Neural progenitor cell (in vitro differentiated cells): ENCODE data around the gene LRRC47. TPM values are rescaled to one million over a fixed set of nuclear protein-coding genes. Genes with fewer than 3 reads are reported as not detected.
A peak's percentile ranks its signal among the peaks of the same experiment; 100 is the strongest.

ENCODE experiments used
- DNase-seq: peaks from one replicate; pipeline ENCODE4 v3.0.0-alpha.2; 2016; ENCODE audit warnings: low spot score
- H2AFZ ChIP-seq: fragments of 200-600 bp; sonication (generic); replicated peaks from 2 replicates; pipeline ENCODE4 v1.6.1; 2016; ENCODE audit warnings: antibody characterized with exemption
- H3F3A ChIP-seq: fragments of 200-600 bp; sonication (generic); 2 replicates; pipeline ENCODE4 v1.6.1; 2016; ENCODE audit warnings: antibody characterized with exemption, low read depth
- H3K27ac ChIP-seq: fragments of 200-600 bp; sonication (generic); 2 replicates; pipeline ENCODE4 v1.5.1; 2016; ENCODE audit warnings: mild to moderate bottlenecking
- H3K27me3 ChIP-seq: fragments of 200-600 bp; sonication (generic); 2 replicates; pipeline ENCODE4 v1.6.1; 2016; ENCODE audit warnings: mild to moderate bottlenecking, moderate library complexity
- H3K36me3 ChIP-seq: fragments of 200-600 bp; sonication (generic); 2 replicates; pipeline ENCODE4 v1.5.1; 2016
- H3K4me1 ChIP-seq: fragments of 200-600 bp; sonication (generic); 2 replicates; pipeline ENCODE4 v1.6.1; 2016; ENCODE audit warnings: mixed run types
- H3K4me2 ChIP-seq: fragments of 200-600 bp; sonication (generic); 2 replicates; pipeline ENCODE4 v1.6.1; 2016
- H3K4me3 ChIP-seq: fragments of 200-600 bp; sonication (generic); 2 replicates; pipeline ENCODE4 v1.5.1; 2016
- H3K79me2 ChIP-seq: fragments of 200-600 bp; sonication (generic); 2 replicates; pipeline ENCODE4 v1.6.1; 2016; ENCODE audit warnings: low read depth
- H3K9ac ChIP-seq: fragments of 200-600 bp; sonication (generic); 2 replicates; pipeline ENCODE4 v1.6.1; 2016
- H3K9me3 ChIP-seq: fragments of 200-600 bp; sonication (generic); 2 replicates; pipeline ENCODE4 v1.5.1; 2016; ENCODE audit warnings: low read depth
- H4K20me1 ChIP-seq: fragments of 200-600 bp; sonication (generic); 2 replicates; pipeline ENCODE4 v1.6.1; 2016; ENCODE audit warnings: low read depth
- H3K27ac Mint-ChIP-seq: 3 replicates; pipeline ENCODE4 v1.8.0; 2021; ENCODE audit warnings: mixed read lengths
- H3K27me3 Mint-ChIP-seq: 2 replicates; pipeline ENCODE4 v1.8.0; 2022; ENCODE audit warnings: low read depth, mild to moderate bottlenecking, inconsistent platforms, moderate library complexity, mixed read lengths; ENCODE audit not compliant: insufficient read depth
- H3K36me3 Mint-ChIP-seq: 3 replicates; pipeline ENCODE4 v1.8.0; 2021; ENCODE audit warnings: mixed read lengths
- H3K4me1 Mint-ChIP-seq: 3 replicates; pipeline ENCODE4 v1.8.0; 2021; ENCODE audit warnings: mixed read lengths
- H3K4me3 Mint-ChIP-seq: 3 replicates; pipeline ENCODE4 v1.8.0; 2021; ENCODE audit warnings: mild to moderate bottlenecking, moderate library complexity, mixed read lengths
- H3K9me3 Mint-ChIP-seq: 3 replicates; pipeline ENCODE4 v1.8.0; 2020; ENCODE audit warnings: mixed read lengths
- EZH2 ChIP-seq: fragments of 200-600 bp; sonication (generic); IDR thresholded peaks from 2 replicates; pipeline ENCODE4 v1.6.1; 2017; ENCODE audit warnings: antibody characterized with exemption, mild to moderate bottlenecking, moderate library complexity
- EZH2phosphoT487 ChIP-seq: fragments of 200-600 bp; sonication (generic); IDR thresholded peaks from 2 replicates; pipeline ENCODE4 v1.6.1; 2017; ENCODE audit warnings: antibody characterized with exemption
- total RNA-seq: library from RNA; depleted of rRNA; stranded (reverse); fragments of >200 nt; gene quantifications from 2 replicates; pipeline ENCODE4 v1.2.3, GENCODE V29; 2015; ENCODE audit warnings: low replicate concordance
- TF ChIP-seq, protein P1 (sequence below): fragments of 200-600 bp; sonication (generic); IDR thresholded peaks from 2 replicates; pipeline ENCODE4 v1.5.1; 2017; ENCODE audit warnings: antibody characterized with exemption, mild to moderate bottlenecking

The LRRC47 gene
- total RNA-seq, 1 donor from 2014 or later = 51.0 TPM

DNA sequence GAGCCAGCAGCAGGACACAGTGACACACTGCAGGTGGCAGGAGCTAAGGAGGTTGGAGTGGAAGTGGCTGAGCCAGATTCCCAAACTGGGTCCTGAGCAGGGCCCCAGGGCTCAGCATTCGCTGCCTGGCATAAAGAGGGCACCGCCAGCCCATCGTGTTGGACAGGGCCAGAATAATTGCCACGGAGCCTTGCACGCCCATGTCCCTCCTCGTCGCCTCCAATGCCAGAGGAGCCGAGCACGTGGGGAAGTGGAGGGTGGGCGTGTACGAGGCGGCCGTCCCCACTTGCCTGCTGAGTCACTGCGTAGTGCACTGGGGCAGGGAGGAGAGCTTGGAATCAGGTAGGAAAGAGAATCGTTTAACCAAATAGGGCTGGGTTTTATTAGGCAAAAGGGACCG is 26.1 kb upstream of the LRRC47 start:
- Histone ChIP-seq H3K4me2 (no peak overlapping the region), H3K27ac (no peak overlapping the region), H3K9ac (no peak overlapping the region), H3K27me3 (no peaks in the 10 kb centered on the region), H3K36me3 (no peaks in the 10 kb centered on the region), H3F3A (no peaks in the 10 kb centered on the region), H3K4me1 (no peaks in the 10 kb centered on the region), H3K4me3 (no peak overlapping the region), H3K9me3 (no peaks in the 10 kb centered on the region), H2AFZ (no peak overlapping the region), H3K79me2 (no peaks in the 10 kb centered on the region), H4K20me1 (no peaks in the 10 kb centered on the region)
- Mint-ChIP-seq H3K36me3 (peaks cover 16% of the 10 kb centered on the region), H3K4me1 (peaks cover 15% of the 10 kb centered on the region), H3K27me3 (peaks cover 5% of the 10 kb centered on the region), H3K27ac (no peak overlapping the region), H3K4me3 (no peak overlapping the region), H3K9me3 (no peaks in the 10 kb centered on the region)
- TF ChIP-seq EZH2phosphoT487 (no peak), EZH2 (no peak)
- TF ChIP-seq, protein P1, sequence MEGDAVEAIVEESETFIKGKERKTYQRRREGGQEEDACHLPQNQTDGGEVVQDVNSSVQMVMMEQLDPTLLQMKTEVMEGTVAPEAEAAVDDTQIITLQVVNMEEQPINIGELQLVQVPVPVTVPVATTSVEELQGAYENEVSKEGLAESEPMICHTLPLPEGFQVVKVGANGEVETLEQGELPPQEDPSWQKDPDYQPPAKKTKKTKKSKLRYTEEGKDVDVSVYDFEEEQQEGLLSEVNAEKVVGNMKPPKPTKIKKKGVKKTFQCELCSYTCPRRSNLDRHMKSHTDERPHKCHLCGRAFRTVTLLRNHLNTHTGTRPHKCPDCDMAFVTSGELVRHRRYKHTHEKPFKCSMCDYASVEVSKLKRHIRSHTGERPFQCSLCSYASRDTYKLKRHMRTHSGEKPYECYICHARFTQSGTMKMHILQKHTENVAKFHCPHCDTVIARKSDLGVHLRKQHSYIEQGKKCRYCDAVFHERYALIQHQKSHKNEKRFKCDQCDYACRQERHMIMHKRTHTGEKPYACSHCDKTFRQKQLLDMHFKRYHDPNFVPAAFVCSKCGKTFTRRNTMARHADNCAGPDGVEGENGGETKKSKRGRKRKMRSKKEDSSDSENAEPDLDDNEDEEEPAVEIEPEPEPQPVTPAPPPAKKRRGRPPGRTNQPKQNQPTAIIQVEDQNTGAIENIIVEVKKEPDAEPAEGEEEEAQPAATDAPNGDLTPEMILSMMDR = no peak
- DNase-seq = no peak

DNA sequence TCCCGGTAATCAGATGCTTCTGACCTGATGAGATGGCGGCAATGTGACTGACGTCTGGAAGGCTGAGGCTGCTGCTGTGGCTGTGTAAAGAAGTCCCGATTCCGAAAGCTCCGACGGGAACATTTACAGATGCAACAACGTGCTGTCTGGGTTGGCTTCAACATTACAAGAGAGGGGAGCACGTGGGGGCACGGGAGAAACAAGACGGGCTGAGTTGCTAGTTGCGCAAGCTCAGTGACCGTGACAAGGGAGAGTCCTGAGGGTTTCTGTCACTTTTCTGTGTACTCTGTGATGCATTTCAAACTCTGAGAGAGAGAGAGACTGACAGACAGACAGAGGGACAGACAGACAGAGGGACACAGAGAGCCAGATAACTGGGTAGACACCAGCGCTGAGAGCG is 25.6 kb upstream of the LRRC47 start:
- peaks cover 17% of the 10 kb centered on the region for H3K4me1 Mint-ChIP-seq
- no peak overlapping the region for H3K4me2 ChIP-seq
- peaks cover 16% of the 10 kb centered on the region for H3K36me3 Mint-ChIP-seq
- no peak overlapping the region for H3K27ac ChIP-seq
- no peaks in the 10 kb centered on the region for H3K36me3 ChIP-seq
- H3K9me3 ChIP-seq = no peaks in the 10 kb centered on the region
- H3K79me2 ChIP-seq = no peaks in the 10 kb centered on the region
- no peaks in the 10 kb centered on the region for H4K20me1 ChIP-seq
- H3K9ac ChIP-seq = no peak overlapping the region
- H3K27ac Mint-ChIP-seq = peak overlapping the region; percentile 89
- DNase-seq = no peak
- no peaks in the 10 kb centered on the region for H3F3A ChIP-seq
- no peak overlapping the region for H3K4me3 Mint-ChIP-seq
- no peak overlapping the region for H3K4me3 ChIP-seq
- TF ChIP-seq, protein P1 = no peak
- TF ChIP-seq EZH2 (no peak), EZH2phosphoT487 (no peak)
- H3K4me1 ChIP-seq = no peaks in the 10 kb centered on the region
- H3K9me3 Mint-ChIP-seq = no peaks in the 10 kb centered on the region
- H3K27me3 ChIP-seq = no peaks in the 10 kb centered on the region
- peaks cover 5% of the 10 kb centered on the region for H3K27me3 Mint-ChIP-seq
- H2AFZ ChIP-seq = no peak overlapping the region

DNA sequence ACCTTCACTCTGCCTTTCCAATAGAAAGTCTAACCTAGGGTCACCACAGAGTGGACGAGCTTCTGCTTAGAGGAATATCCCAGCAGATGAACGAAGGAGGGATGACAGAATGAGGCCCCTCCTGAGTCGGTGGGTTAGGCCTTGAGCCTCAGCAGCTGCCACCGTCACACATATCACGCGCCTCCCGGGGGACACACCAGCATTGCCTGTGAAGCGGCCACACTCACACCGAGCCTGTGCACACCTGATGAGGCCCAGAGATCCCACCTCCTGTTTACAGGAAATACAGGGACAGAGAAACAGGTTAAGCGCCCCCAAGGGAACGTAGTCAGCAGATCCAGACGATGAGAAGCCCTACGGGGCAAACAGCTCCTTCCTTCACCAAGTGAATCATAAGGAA is 25.1 kb upstream of the LRRC47 start:
- Histone ChIP-seq H3K4me1 (no peaks in the 10 kb centered on the region), H2AFZ (no peak overlapping the region), H3K4me2 (no peak overlapping the region), H3K9me3 (no peaks in the 10 kb centered on the region), H3K36me3 (no peaks in the 10 kb centered on the region), H3F3A (no peaks in the 10 kb centered on the region), H4K20me1 (no peaks in the 10 kb centered on the region), H3K4me3 (no peak overlapping the region), H3K27ac (no peak overlapping the region), H3K9ac (no peak overlapping the region), H3K27me3 (no peaks in the 10 kb centered on the region), H3K79me2 (no peaks in the 10 kb centered on the region)
- H3K9me3 Mint-ChIP-seq = no peaks in the 10 kb centered on the region
- H3K27me3 Mint-ChIP-seq = peaks cover 5% of the 10 kb centered on the region
- peaks cover 14% of the 10 kb centered on the region for H3K36me3 Mint-ChIP-seq
- DNase-seq = no peak
- H3K4me1 Mint-ChIP-seq = peaks cover 17% of the 10 kb centered on the region
- H3K4me3 Mint-ChIP-seq = no peak overlapping the region
- TF ChIP-seq EZH2 (no peak), EZH2phosphoT487 (no peak)
- peak overlapping the region; percentile 95 for H3K27ac Mint-ChIP-seq

DNA sequence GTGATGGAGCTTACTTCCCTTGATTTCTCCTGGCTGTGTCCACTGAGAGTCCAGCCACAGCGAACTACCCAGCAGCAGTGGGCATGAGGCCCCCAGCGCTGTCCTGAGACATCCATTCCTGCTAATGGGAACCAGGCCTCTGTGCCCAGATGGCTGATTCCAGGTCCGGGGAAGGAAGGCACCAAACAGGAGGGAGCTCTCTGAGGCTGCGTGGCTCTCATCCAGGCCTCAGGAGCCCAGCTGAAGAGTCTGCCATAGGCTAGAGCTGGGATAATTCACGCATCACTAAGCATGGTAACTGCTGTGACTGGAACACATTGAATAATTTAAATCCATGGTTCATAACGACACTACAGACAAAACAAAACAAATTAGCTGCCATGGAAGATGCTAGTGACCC is 24.7 kb upstream of the LRRC47 start:
- Mint-ChIP-seq H3K4me1 (peaks cover 19% of the 10 kb centered on the region), H3K27ac (no peak overlapping the region)
- no peak overlapping the region for H3K27ac ChIP-seq

More for the DNA sequence above, 24.7 kb upstream of the LRRC47 start:
- Histone ChIP-seq H3K9ac (no peak overlapping the region), H2AFZ (no peak overlapping the region), H3K36me3 (no peaks in the 10 kb centered on the region), H3F3A (no peaks in the 10 kb centered on the region), H3K4me1 (no peaks in the 10 kb centered on the region), H3K4me2 (no peak overlapping the region), H3K9me3 (no peaks in the 10 kb centered on the region), H4K20me1 (no peaks in the 10 kb centered on the region), H3K4me3 (no peak overlapping the region), H3K27me3 (no peaks in the 10 kb centered on the region), H3K79me2 (no peaks in the 10 kb centered on the region)
- H3K27me3 Mint-ChIP-seq = peaks cover 5% of the 10 kb centered on the region
- no peak for TF ChIP-seq EZH2
- no peak for DNase-seq
- no peaks in the 10 kb centered on the region for H3K9me3 Mint-ChIP-seq
- no peak overlapping the region for H3K4me3 Mint-ChIP-seq
- H3K36me3 Mint-ChIP-seq = peaks cover 13% of the 10 kb centered on the region
